Inflammatory macrophage treated with lipopolysaccharide for 4 hours (primary cell): ENCODE measurements around the gene EML6.

Experiments
- DNase-seq: peaks from one replicate; pipeline ENCODE4 v3.0.0-alpha.2; 2020

The EML6 gene

GRCh38 chr2:54918647-54919280 lies 195.3 kb downstream of the EML6 start:
- no peak for DNase-seq

GRCh38 chr2:54920660-54921059 lies 197.2 kb downstream of the EML6 start:
- DNase-seq, result no peak

- DNase-seq, result no peak
Measured at GRCh38 chr2:54924121-54924520, 200.7 kb downstream of the EML6 start.

- no peak for DNase-seq
Measured at GRCh38 chr2:54925022-54925421, 201.6 kb downstream of the EML6 start.

- DNase-seq, result no peak
Measured at GRCh38 chr2:54927085-54927750, 203.8 kb downstream of the EML6 start.

GRCh38 chr2:54927751-54928615 lies 204.5 kb downstream of the EML6 start:
- DNase-seq, result no peak

GRCh38 chr2:54928719-54929118 lies 205.3 kb downstream of the EML6 start:
- no peak for DNase-seq

- DNase-seq, result no peak
Measured at GRCh38 chr2:54931473-54931872, 208.0 kb downstream of the EML6 start.

GRCh38 chr2:54935389-54935788 lies 211.9 kb downstream of the EML6 start:
- no peak for DNase-seq

GRCh38 chr2:54936766-54937165 lies 213.3 kb downstream of the EML6 start:
- DNase-seq, result no peak

- no peak for DNase-seq
Measured at GRCh38 chr2:54939446-54940118, 216.1 kb downstream of the EML6 start.

GRCh38 chr2:54940723-54941122 lies 217.3 kb downstream of the EML6 start:
- DNase-seq, result no peak

GRCh38 chr2:54941248-54941984 lies 218.0 kb downstream of the EML6 start:
- no peak for DNase-seq

GRCh38 chr2:54942373-54942772 lies 218.9 kb downstream of the EML6 start:
- DNase-seq, result no peak

- no peak for DNase-seq
Measured at GRCh38 chr2:54944724-54945326, 221.4 kb downstream of the EML6 start.

- DNase-seq, result no peak
Measured at GRCh38 chr2:54945391-54946219, 222.1 kb downstream of the EML6 start.

GRCh38 chr2:54946220-54946805 lies 222.9 kb downstream of the EML6 start:
- no peak for DNase-seq

GRCh38 chr2:54947136-54947535 lies 223.7 kb downstream of the EML6 start:
- no peak for DNase-seq

GRCh38 chr2:54947646-54948045 lies 224.2 kb downstream of the EML6 start:
- DNase-seq, result no peak

- no peak for DNase-seq
Measured at GRCh38 chr2:54948120-54948519, 224.7 kb downstream of the EML6 start.

GRCh38 chr2:54949431-54949830 lies 226.0 kb downstream of the EML6 start:
- no peak for DNase-seq
